HepG2 (cell line): ENCODE measurements around the gene SIK3. TPM values are rescaled to one million over a fixed set of nuclear protein-coding genes. Genes with fewer than 3 reads are reported as not detected.
A peak's percentile ranks its signal among the peaks of the same experiment; 100 is the strongest.

Experiments
- EP300 ChIP-seq, 3 experiments: sonication (generic) in 1 of 3; formaldehyde crosslinking in 1 of 3; IDR thresholded peaks; 2 replicates each; pipeline versions ENCODE4 v1.5.1 to v1.6.1; 2011 to 2020; ENCODE audit warnings: low read depth in 2 of 3, low read length in 2 of 3, borderline replicate concordance in 1 of 3, improper control_type of control experiment in 1 of 3, mild to moderate bottlenecking in 1 of 3, missing genetic modification reagents in 1 of 3, moderate library complexity in 1 of 3
- JUNB ChIP-seq: sonication (generic); formaldehyde crosslinking; IDR thresholded peaks from 2 replicates; pipeline ENCODE4 v1.8.0; 2022; ENCODE audit warnings: missing genetic modification reagents, mild to moderate bottlenecking, borderline replicate concordance
- KLF13 ChIP-seq: sonication (generic); formaldehyde crosslinking; IDR thresholded peaks from 2 replicates; pipeline ENCODE4 v1.4.0; 2020; ENCODE audit warnings: mild to moderate bottlenecking, missing genetic modification reagents
- MYC ChIP-seq: sonication (generic); formaldehyde crosslinking; IDR thresholded peaks from 2 replicates; pipeline ENCODE4 v1.9.0; 2021; ENCODE audit warnings: missing genetic modification reagents, borderline replicate concordance
- SOX13 ChIP-seq, 3 experiments: fragments of 450-650 bp in 1 of 3; sonication (generic) in 1 of 3; formaldehyde crosslinking in 1 of 3; IDR thresholded peaks in 2 of 3; conservative IDR thresholded peaks in 1 of 3; 2 replicates each; pipeline versions ENCODE4 v1.5.0 to v1.6.1; 2016 to 2020; ENCODE audit warnings: antibody characterized with exemption in 1 of 3, mild to moderate bottlenecking in 1 of 3, missing compliant biosample characterization in 1 of 3, missing genetic modification reagents in 1 of 3, moderate library complexity in 1 of 3
- TSC22D2 ChIP-seq: sonication (generic); formaldehyde crosslinking; IDR thresholded peaks from 2 replicates; pipeline ENCODE4 v1.5.1; 2020; ENCODE audit warnings: missing genetic modification reagents, mild to moderate bottlenecking, borderline replicate concordance
- XRCC5 ChIP-seq: fragments of 200-400 bp; formaldehyde crosslinking; optimal IDR thresholded peaks from 2 replicates; pipeline ENCODE3; 2017; ENCODE audit warnings: mild to moderate bottlenecking, low read length
- ZFX ChIP-seq: sonication (generic); formaldehyde crosslinking; IDR thresholded peaks from 2 replicates; pipeline ENCODE4 v1.4.0; 2020; ENCODE audit warnings: mild to moderate bottlenecking, low read depth, missing genetic modification reagents, moderate library complexity
- ZNF12 ChIP-seq: sonication (generic); formaldehyde crosslinking; IDR thresholded peaks from 2 replicates; pipeline ENCODE4 v1.5.0; 2020; ENCODE audit warnings: missing genetic modification reagents
- ZNF180 ChIP-seq: sonication (generic); formaldehyde crosslinking; IDR thresholded peaks from 2 replicates; pipeline ENCODE4 v1.4.0; 2020; ENCODE audit warnings: low read depth, missing genetic modification reagents, borderline replicate concordance
- ZNF547 ChIP-seq: sonication (generic); formaldehyde crosslinking; IDR thresholded peaks from 2 replicates; pipeline ENCODE4 v1.5.1; 2020; ENCODE audit warnings: mild to moderate bottlenecking, missing genetic modification reagents
- ZNF552 ChIP-seq: sonication (generic); formaldehyde crosslinking; IDR thresholded peaks from 2 replicates; pipeline ENCODE4 v1.9.0; 2022; ENCODE audit warnings: missing genetic modification reagents, mild to moderate bottlenecking, borderline replicate concordance
- ZNF598 ChIP-seq: sonication (generic); formaldehyde crosslinking; IDR thresholded peaks from 2 replicates; pipeline ENCODE4 v1.5.1; 2020; ENCODE audit warnings: mild to moderate bottlenecking, missing genetic modification reagents, borderline replicate concordance
- ZNF746 ChIP-seq: sonication (generic); formaldehyde crosslinking; IDR thresholded peaks from 2 replicates; pipeline ENCODE4 v1.8.0; 2022; ENCODE audit warnings: mild to moderate bottlenecking, missing genetic modification reagents
- polyA plus RNA-seq, 8 experiments: library from polyadenylated mRNA; depleted of rRNA in 3 of 8; stranded (reverse) in 7 of 8; unstranded in 1 of 8; fragments of >200 nt; fragmentation: Illumina TruSeq in 4 of 8; extraction: Trizol in 4 of 8; gene quantifications; 2 replicates each; pipeline versions ENCODE4 v1.2.1 to v1.2.3, GENCODE V29; 2011 to 2016; ENCODE audit warnings: low read depth in 4 of 8, missing spikeins in 1 of 8, mixed read lengths in 1 of 8; ENCODE audit not compliant: insufficient read depth in 1 of 8
- total RNA-seq, 5 experiments: library from RNA; depleted of rRNA; stranded (reverse); fragments of >200 nt; fragmentation: Illumina TruSeq; extraction: Trizol; gene quantifications; 2 replicates each; pipeline ENCODE4 v1.2.3, GENCODE V29; 2016; ENCODE audit warnings: low read depth in 1 of 5
- TF ChIP-seq, protein P1 (sequence below): sonication (generic); formaldehyde crosslinking; IDR thresholded peaks from 2 replicates; pipeline ENCODE4 v1.8.0; 2022; ENCODE audit warnings: mild to moderate bottlenecking, missing genetic modification reagents
- TF ChIP-seq, protein P2 (sequence below): sonication (generic); formaldehyde crosslinking; IDR thresholded peaks from 2 replicates; pipeline ENCODE4 v1.4.0; 2020; ENCODE audit warnings: mild to moderate bottlenecking, missing genetic modification reagents
- TF ChIP-seq, protein P3 (sequence below): sonication (generic); formaldehyde crosslinking; IDR thresholded peaks from 2 replicates; pipeline ENCODE4 v1.4.0; 2020; ENCODE audit warnings: missing genetic modification reagents, mild to moderate bottlenecking, borderline replicate concordance
- TF ChIP-seq, protein P4 (sequence below): sonication (generic); formaldehyde crosslinking; IDR thresholded peaks from 2 replicates; pipeline ENCODE4 v1.4.0; 2020; ENCODE audit warnings: mild to moderate bottlenecking, missing genetic modification reagents
- TF ChIP-seq, protein P5 (sequence below): sonication (generic); formaldehyde crosslinking; IDR thresholded peaks from 2 replicates; pipeline ENCODE4 v1.8.0; 2023; ENCODE audit warnings: mild to moderate bottlenecking, missing genetic modification reagents
- TF ChIP-seq, protein P6 (sequence below): sonication (generic); formaldehyde crosslinking; IDR thresholded peaks from 2 replicates; pipeline ENCODE4 v1.4.0; 2020; ENCODE audit warnings: missing genetic modification reagents

The SIK3 gene
- total and polyA plus RNA-seq, 2 of the 13 experiments (the other 11 are each of a cell fraction or from before 2014, with no cell fraction given) = 5.7 to 9.8 TPM

DNA sequence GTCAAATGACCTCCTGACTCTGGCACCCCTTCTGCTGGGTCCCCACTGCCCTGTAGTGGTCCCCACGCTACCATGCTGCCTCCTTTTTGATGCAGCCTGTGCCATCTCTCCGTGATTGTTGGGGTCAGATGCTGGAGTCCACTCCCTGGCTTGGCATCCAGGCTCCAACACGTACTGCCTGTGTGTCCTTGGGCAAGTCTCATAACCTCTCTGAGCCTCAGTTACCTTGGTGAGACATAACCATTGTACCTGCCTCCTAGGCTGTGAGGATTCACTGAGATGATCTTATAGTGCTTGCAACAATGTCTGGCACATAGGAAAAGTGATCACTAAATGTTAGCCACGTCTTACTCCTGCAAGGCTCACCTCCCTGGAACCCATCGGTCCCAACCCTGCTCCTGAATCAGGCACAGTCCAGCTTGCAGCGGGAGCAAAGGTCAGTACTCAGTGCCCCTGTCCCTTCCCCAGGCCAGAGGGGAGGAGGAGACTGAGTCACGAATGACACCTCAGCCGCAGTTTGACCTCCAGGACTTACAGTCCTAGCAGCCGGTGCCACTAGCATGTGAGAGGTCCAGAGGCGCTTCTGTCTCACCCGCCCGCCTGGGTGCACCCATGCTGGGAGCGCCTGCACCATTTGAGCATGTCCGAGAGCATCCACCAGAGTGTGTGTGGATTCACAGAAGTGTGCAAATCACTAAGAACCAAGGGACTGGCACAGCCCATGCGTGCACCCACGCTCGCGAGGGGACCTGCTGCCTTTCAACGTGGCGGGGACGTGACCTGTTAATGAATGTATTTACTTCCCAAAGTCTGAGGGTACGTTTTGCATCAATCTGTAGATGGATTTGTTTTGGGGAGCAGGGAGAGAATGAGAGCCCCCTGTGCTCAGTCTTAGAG lies 272.1 kb downstream of the SIK3 start (continued):
- TF ChIP-seq ZNF547 (CRISPR knock-in tag) = no peak
- TF ChIP-seq TSC22D2 (CRISPR knock-in tag) = 0 out of 2 replicates have a peak, but pooled peaks have one; percentile 4
- TF ChIP-seq JUNB (CRISPR knock-in tag) = 0 out of 2 replicates have a peak, but pooled peaks have one; percentile 7
- peak; percentile 32 for TF ChIP-seq ZNF598 (CRISPR knock-in tag)
- no peak for TF ChIP-seq SOX13 (IDR thresholded peaks at IDR 0.05)
- TF ChIP-seq SOX13 (CRISPR knock-in tag; conservative IDR thresholded peaks at IDR 0.05 in 1 of 2, IDR thresholded peaks at IDR 0.05 in 1 of 2) = no peak; a peak in 1 of 4 replicates
- TF ChIP-seq, protein P1, sequence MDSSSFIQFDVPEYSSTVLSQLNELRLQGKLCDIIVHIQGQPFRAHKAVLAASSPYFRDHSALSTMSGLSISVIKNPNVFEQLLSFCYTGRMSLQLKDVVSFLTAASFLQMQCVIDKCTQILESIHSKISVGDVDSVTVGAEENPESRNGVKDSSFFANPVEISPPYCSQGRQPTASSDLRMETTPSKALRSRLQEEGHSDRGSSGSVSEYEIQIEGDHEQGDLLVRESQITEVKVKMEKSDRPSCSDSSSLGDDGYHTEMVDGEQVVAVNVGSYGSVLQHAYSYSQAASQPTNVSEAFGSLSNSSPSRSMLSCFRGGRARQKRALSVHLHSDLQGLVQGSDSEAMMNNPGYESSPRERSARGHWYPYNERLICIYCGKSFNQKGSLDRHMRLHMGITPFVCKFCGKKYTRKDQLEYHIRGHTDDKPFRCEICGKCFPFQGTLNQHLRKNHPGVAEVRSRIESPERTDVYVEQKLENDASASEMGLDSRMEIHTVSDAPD (CRISPR knock-in tag) = no peak
- TF ChIP-seq, protein P2, sequence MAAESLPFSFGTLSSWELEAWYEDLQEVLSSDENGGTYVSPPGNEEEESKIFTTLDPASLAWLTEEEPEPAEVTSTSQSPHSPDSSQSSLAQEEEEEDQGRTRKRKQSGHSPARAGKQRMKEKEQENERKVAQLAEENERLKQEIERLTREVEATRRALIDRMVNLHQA = no peak
- TF ChIP-seq EP300 (IDR thresholded peaks at IDR 0.05; ENCODE audit: low read depth in 2 of 2, low read length in 2 of 2) = no peak
- TF ChIP-seq EP300 (CRISPR knock-in tag; IDR thresholded peaks at IDR 0.05; ENCODE audit: borderline replicate concordance) = no peak
- TF ChIP-seq MYC (CRISPR knock-in tag) = no peak
- no peak for TF ChIP-seq KLF13 (CRISPR knock-in tag)
- TF ChIP-seq ZNF552 (CRISPR knock-in tag) = no peak
- no peak for TF ChIP-seq ZFX (CRISPR knock-in tag)
- TF ChIP-seq, protein P3, sequence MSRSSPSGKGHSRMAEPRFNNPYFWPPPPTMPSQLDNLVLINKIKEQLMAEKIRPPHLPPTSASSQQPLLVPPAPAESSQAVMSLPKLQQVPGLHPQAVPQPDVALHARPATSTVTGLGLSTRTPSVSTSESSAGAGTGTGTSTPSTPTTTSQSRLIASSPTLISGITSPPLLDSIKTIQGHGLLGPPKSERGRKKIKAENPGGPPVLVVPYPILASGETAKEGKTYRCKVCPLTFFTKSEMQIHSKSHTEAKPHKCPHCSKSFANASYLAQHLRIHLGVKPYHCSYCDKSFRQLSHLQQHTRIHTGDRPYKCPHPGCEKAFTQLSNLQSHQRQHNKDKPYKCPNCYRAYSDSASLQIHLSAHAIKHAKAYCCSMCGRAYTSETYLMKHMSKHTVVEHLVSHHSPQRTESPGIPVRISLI (CRISPR knock-in tag) = no peak
- TF ChIP-seq, protein P4, sequence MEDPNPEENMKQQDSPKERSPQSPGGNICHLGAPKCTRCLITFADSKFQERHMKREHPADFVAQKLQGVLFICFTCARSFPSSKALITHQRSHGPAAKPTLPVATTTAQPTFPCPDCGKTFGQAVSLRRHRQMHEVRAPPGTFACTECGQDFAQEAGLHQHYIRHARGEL = no peak
- TF ChIP-seq, protein P5, sequence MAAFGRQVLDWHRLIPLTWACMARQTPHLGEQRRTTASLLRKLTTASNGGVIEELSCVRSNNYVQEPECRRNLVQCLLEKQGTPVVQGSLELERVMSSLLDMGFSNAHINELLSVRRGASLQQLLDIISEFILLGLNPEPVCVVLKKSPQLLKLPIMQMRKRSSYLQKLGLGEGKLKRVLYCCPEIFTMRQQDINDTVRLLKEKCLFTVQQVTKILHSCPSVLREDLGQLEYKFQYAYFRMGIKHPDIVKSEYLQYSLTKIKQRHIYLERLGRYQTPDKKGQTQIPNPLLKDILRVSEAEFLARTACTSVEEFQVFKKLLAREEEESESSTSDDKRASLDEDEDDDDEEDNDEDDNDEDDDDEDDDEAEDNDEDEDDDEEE (CRISPR knock-in tag) = 0 out of 2 replicates have a peak, but pooled peaks have one; percentile 46
- no peak for TF ChIP-seq XRCC5
- TF ChIP-seq, protein P6, sequence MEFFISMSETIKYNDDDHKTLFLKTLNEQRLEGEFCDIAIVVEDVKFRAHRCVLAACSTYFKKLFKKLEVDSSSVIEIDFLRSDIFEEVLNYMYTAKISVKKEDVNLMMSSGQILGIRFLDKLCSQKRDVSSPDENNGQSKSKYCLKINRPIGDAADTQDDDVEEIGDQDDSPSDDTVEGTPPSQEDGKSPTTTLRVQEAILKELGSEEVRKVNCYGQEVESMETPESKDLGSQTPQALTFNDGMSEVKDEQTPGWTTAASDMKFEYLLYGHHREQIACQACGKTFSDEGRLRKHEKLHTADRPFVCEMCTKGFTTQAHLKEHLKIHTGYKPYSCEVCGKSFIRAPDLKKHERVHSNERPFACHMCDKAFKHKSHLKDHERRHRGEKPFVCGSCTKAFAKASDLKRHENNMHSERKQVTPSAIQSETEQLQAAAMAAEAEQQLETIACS (CRISPR knock-in tag) = no peak; the same call in 1 of the 2 replicates
- TF ChIP-seq ZNF180 (CRISPR knock-in tag) = 0 out of 2 replicates have a peak, but pooled peaks have one; percentile 52
- TF ChIP-seq ZNF746 (CRISPR knock-in tag) = peak; percentile 14; the same call in 1 of the 2 replicates
- 0 out of 2 replicates have a peak, but pooled peaks have one; percentile 62 for TF ChIP-seq ZNF12 (CRISPR knock-in tag)
